ENCODE measurements around the gene UBE2D2.

- no peak for TF ChIP-seq CTCF (conservative IDR thresholded peaks at IDR 0.05; ENCODE audit: low read depth, low read length)
- no peak for TF ChIP-seq CEBPB (IDR thresholded peaks at IDR 0.05; ENCODE audit: low read depth, low read length)
- no peak for TF ChIP-seq FOS (IDR thresholded peaks at IDR 0.05; ENCODE audit: low read depth, low read length)
- no peak for TF ChIP-seq POLR2A (IDR thresholded peaks at IDR 0.05; ENCODE audit: low read depth, low read length)
- no peak for TF ChIP-seq RCOR1 (IDR thresholded peaks at IDR 0.05; ENCODE audit: insufficient replicate concordance, low read length)
- TF ChIP-seq MAZ (IDR thresholded peaks at IDR 0.05; ENCODE audit: borderline replicate concordance, low read depth, low read length): peak; percentile 67; the same call in 1 of the 2 replicates
- peak; percentile 75 for TF ChIP-seq MAFK (IDR thresholded peaks at IDR 0.05; ENCODE audit: low read depth, low read length)
Measured at GRCh38 chr5:139638090-139638735, 77.1 kb downstream of the UBE2D2 start.
